Loucy (cell line): Measurements from ENCODE around the gene TOX2.

ENCODE experiments used
- H2AFZ ChIP-seq: fragments of 200-600 bp; sonication (generic); 2 replicates; pipeline ENCODE4 v1.6.0; 2016; ENCODE audit warnings: antibody characterized with exemption, mild to moderate bottlenecking, low read length, moderate library complexity
- H3F3A ChIP-seq: fragments of 200-600 bp; 2 replicates; pipeline ENCODE4 v1.6.0; 2016; ENCODE audit warnings: antibody characterized with exemption, low read depth, mild to moderate bottlenecking
- H3K27me3 ChIP-seq: fragments of 200-600 bp; sonication (generic); 2 replicates; pipeline ENCODE4 v1.6.1; 2014; ENCODE audit warnings: low read length, mild to moderate bottlenecking; ENCODE audit not compliant: insufficient read depth, poor library complexity, severe bottlenecking
- H3K36me3 ChIP-seq: fragments of 200-600 bp; sonication (generic); 2 replicates; pipeline ENCODE4 v1.6.1; 2016; ENCODE audit warnings: low read length; ENCODE audit not compliant: insufficient read depth
- H3K4me1 ChIP-seq: fragments of 200-600 bp; sonication (generic); 2 replicates; pipeline ENCODE4 v1.5.1; 2014; ENCODE audit warnings: low read length, mild to moderate bottlenecking; ENCODE audit not compliant: insufficient read depth, poor library complexity, severe bottlenecking
- H3K4me2 ChIP-seq: fragments of 200-600 bp; sonication (generic); 2 replicates; pipeline ENCODE4 v1.6.0; 2014; ENCODE audit warnings: antibody characterized with exemption, low read length, low read depth, mild to moderate bottlenecking; ENCODE audit not compliant: poor library complexity, severe bottlenecking
- H3K4me3 ChIP-seq: fragments of 200-600 bp; sonication (generic); 2 replicates; pipeline ENCODE4 v1.5.1; 2014; ENCODE audit warnings: low read length, mild to moderate bottlenecking, mixed read lengths; ENCODE audit not compliant: poor library complexity, severe bottlenecking
- H3K79me2 ChIP-seq: fragments of 200-600 bp; sonication (generic); 2 replicates; pipeline ENCODE4 v1.6.1; 2014; ENCODE audit warnings: low read length; ENCODE audit not compliant: insufficient read depth
- H3K9ac ChIP-seq: fragments of 200-600 bp; sonication (generic); 2 replicates; pipeline ENCODE4 v1.6.0; 2014; ENCODE audit warnings: mild to moderate bottlenecking, low read depth, low read length, moderate library complexity; ENCODE audit not compliant: poor library complexity, severe bottlenecking
- H3K9me2 ChIP-seq: fragments of 200-600 bp; sonication (generic); replicated peaks from 2 replicates; pipeline ENCODE4 v1.6.1; 2016; ENCODE audit warnings: low read depth, low read length, mixed read lengths
- H3K9me3 ChIP-seq: fragments of 200-600 bp; sonication (generic); 2 replicates; pipeline ENCODE4 v1.6.1; 2014; ENCODE audit warnings: mild to moderate bottlenecking, antibody characterized with exemption, low read length, low read depth; ENCODE audit not compliant: insufficient read depth
- H4K20me1 ChIP-seq: fragments of 200-600 bp; sonication (generic); 2 replicates; pipeline ENCODE4 v1.6.0; 2014; ENCODE audit warnings: antibody characterized with exemption, low read length, mild to moderate bottlenecking; ENCODE audit not compliant: insufficient read depth, poor library complexity, severe bottlenecking
- CTCF ChIP-seq: fragments of 200-600 bp; sonication (generic); conservative IDR thresholded peaks from 2 replicates; pipeline ENCODE4 v1.5.1; 2014; ENCODE audit warnings: mild to moderate bottlenecking, antibody characterized with exemption, low read length
- EZH2phosphoT487 ChIP-seq: fragments of 200-600 bp; IDR thresholded peaks from 2 replicates; pipeline ENCODE4 v1.6.1; 2018; ENCODE audit warnings: antibody characterized with exemption, mild to moderate bottlenecking, moderate library complexity, borderline replicate concordance

The TOX2 gene

GRCh38 chr20:43982886-43983285 lies 68.2 kb downstream of the TOX2 start:
- no peaks in the 10 kb centered on the region for H3K79me2 ChIP-seq
- no peaks in the 10 kb centered on the region for H3K9me2 ChIP-seq
- H3K9me3 ChIP-seq: no peaks in the 10 kb centered on the region
- no peak for TF ChIP-seq EZH2phosphoT487
- no peak for TF ChIP-seq CTCF
- H4K20me1 ChIP-seq: no peaks in the 10 kb centered on the region
- no peaks in the 10 kb centered on the region for H3K27me3 ChIP-seq
- no peak overlapping the region for H3K9ac ChIP-seq
- H3K36me3 ChIP-seq: no peaks in the 10 kb centered on the region
- no peaks in the 10 kb centered on the region for H3F3A ChIP-seq
- no peak overlapping the region for H3K4me2 ChIP-seq
- H3K4me3 ChIP-seq: no peak overlapping the region
- peaks cover 21% of the 10 kb centered on the region for H3K4me1 ChIP-seq
- H2AFZ ChIP-seq: no peak overlapping the region

- no peak for TF ChIP-seq EZH2phosphoT487
- TF ChIP-seq CTCF: peak; percentile 74
- H3K36me3 ChIP-seq: no peaks in the 10 kb centered on the region
- H4K20me1 ChIP-seq: no peaks in the 10 kb centered on the region
- no peaks in the 10 kb centered on the region for H3K27me3 ChIP-seq
- H3K9me2 ChIP-seq: no peaks in the 10 kb centered on the region
- no peaks in the 10 kb centered on the region for H3K9me3 ChIP-seq
- no peak overlapping the region for H3K4me2 ChIP-seq
- H3K79me2 ChIP-seq: no peaks in the 10 kb centered on the region
- H3K4me3 ChIP-seq: no peak overlapping the region
- no peak overlapping the region for H3K9ac ChIP-seq
- H2AFZ ChIP-seq: no peak overlapping the region
- H3K4me1 ChIP-seq: peaks cover 24% of the 10 kb centered on the region
- H3F3A ChIP-seq: no peaks in the 10 kb centered on the region
Observed at GRCh38 chr20:43983359-43983758, 68.7 kb downstream of the TOX2 start.

- Histone ChIP-seq H3K27me3 (no peaks in the 10 kb centered on the region), H2AFZ (no peak overlapping the region), H3K4me1 (peaks cover 26% of the 10 kb centered on the region), H3K79me2 (no peaks in the 10 kb centered on the region), H3K9me3 (no peaks in the 10 kb centered on the region), H3K4me3 (no peak overlapping the region), H3K4me2 (no peak overlapping the region), H3K36me3 (no peaks in the 10 kb centered on the region), H3K9me2 (no peaks in the 10 kb centered on the region), H3F3A (no peaks in the 10 kb centered on the region), H3K9ac (no peak overlapping the region), H4K20me1 (no peaks in the 10 kb centered on the region)
- TF ChIP-seq EZH2phosphoT487 (no peak), CTCF (no peak)
Observed at GRCh38 chr20:43983904-43984361, 69.3 kb downstream of the TOX2 start.
